NCI-H2081 (cell line): ENCODE measurements around the gene CRY2.
A peak's percentile ranks its signal among the peaks of the same experiment; 100 is the strongest.

Experiments used
- DNase-seq, 2 experiments: peaks; one replicate each; lab custom pipeline; 2025; lab: John Stamatoyannopoulos, UW

CRY2 gene

GRCh38 chr11:45918331-45918941 lies 71.2 kb downstream of the CRY2 start:
- peak; percentile 80 to 88 for DNase-seq

GRCh38 chr11:45918962-45919675 lies 71.8 kb downstream of the CRY2 start:
- no peak for DNase-seq

GRCh38 chr11:45919806-45920530 lies 72.7 kb downstream of the CRY2 start:
- DNase-seq = no peak

- no peak for DNase-seq
These were observed 73.5 kb downstream of the CRY2 start for GRCh38 chr11:45920531-45921477.

- peak; percentile 96 for DNase-seq
These were observed 74.5 kb downstream of the CRY2 start for GRCh38 chr11:45921561-45922424.

GRCh38 chr11:45922425-45923082 lies 75.3 kb downstream of the CRY2 start, which contains the start of gene LARGE2:
Gene LARGE2, plus strand, starts transcription at chr11:45922656. Its CDS starts 227 bp downstream, at chr11:45922883.
- DNase-seq = peak; percentile 80 to 86

GRCh38 chr11:45924036-45924915 lies 77.0 kb downstream of the CRY2 start:
- DNase-seq = no peak

- no peak for DNase-seq
These were observed 77.7 kb downstream of the CRY2 start for GRCh38 chr11:45924927-45925326.

- no peak for DNase-seq
These were observed 78.3 kb downstream of the CRY2 start for GRCh38 chr11:45925550-45925949.

GRCh38 chr11:45926001-45926401 lies 78.7 kb downstream of the CRY2 start:
- DNase-seq = no peak

GRCh38 chr11:45926536-45927331 lies 79.5 kb downstream of the CRY2 start:
- DNase-seq = no peak

GRCh38 chr11:45927332-45927683 lies 80.0 kb downstream of the CRY2 start:
- DNase-seq = no peak

GRCh38 chr11:45927684-45928413 lies 80.6 kb downstream of the CRY2 start:
- DNase-seq = no peak

GRCh38 chr11:45928535-45929215 lies 81.4 kb downstream of the CRY2 start:
- DNase-seq = no peak

GRCh38 chr11:45929486-45930030 lies 82.3 kb downstream of the CRY2 start:
- DNase-seq = peak in 1 of 2 experiments; percentile 65

GRCh38 chr11:45930031-45930794 lies 82.9 kb downstream of the CRY2 start:
- DNase-seq = peak; percentile 92 to 98
